HG03342 (cell line): ENCODE results near the gene ILDR1.
"Not testable (repeated sequence)": the region's sequence is repeated elsewhere in the genome, so short reads cannot be mapped to it uniquely, and the experiment has no call there.

ENCODE experiments used
- ATAC-seq: cut with Tn5 transposase; IDR thresholded peaks from one replicate; pipeline ENCODE4 v1.9.1; 2021; ENCODE audit warnings: mild to moderate bottlenecking, moderate library complexity; ENCODE audit not compliant: unreplicated experiment

ILDR1 gene

DNA sequence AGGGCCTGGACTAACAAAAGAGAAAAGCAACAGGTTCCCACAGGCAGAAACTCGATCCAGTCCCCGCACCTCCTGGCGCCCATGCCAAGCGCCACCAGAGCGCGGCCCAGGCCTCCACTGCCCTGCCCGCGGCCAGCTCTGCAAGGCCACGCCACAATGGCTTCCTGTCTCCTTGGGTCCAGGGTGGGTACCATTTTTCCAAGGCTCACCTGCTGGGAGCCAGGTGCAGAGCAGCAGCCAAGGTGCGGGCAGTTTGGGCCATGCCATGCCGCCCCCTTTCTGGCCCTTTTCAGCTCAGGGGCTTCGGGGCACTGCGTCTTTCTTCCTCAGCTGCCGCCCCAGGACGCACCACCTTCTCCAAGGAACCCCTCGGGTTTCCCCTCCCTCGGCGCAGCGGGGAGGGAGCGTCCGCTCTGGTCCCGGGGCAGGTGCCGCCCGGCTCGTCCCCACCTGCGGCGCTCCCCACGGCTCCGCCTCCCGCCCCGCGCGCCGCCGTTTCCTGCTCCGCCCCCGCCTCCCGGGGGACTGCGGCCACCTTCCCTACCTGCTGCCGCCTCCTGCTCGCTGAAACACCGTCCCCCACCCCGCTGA, at the start of gene ILDR1:
Gene ILDR1, minus strand, starts transcription at position 437 of the 591 bp plus-strand sequence. Its CDS starts 170 bp downstream, at position 267.
- ATAC-seq: no peak

- ATAC-seq: no peak
Measured at GRCh38 chr3:122067588-122068240, 45.7 kb upstream of the ILDR1 start.

DNA sequence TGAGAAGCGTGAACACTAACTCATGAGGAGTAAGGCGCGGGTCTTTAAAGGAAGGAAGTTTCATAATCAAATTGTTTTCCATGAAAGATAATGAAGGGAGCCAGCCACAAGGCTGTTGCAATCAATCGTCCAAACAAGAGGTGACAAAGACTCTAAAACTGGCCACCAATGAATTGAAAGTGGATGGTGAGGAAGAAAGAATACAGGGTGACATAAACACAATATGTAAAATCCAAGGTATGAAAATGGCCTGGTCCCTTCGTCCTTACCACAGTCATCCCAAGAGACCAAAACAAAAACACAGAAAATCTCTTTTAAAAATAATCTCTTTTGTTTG, 45.1 kb upstream of the ILDR1 start:
- peak; percentile 60 for ATAC-seq

- ATAC-seq: peak; percentile 10
Measured at GRCh38 chr3:122066331-122067213, 44.5 kb upstream of the ILDR1 start.

DNA sequence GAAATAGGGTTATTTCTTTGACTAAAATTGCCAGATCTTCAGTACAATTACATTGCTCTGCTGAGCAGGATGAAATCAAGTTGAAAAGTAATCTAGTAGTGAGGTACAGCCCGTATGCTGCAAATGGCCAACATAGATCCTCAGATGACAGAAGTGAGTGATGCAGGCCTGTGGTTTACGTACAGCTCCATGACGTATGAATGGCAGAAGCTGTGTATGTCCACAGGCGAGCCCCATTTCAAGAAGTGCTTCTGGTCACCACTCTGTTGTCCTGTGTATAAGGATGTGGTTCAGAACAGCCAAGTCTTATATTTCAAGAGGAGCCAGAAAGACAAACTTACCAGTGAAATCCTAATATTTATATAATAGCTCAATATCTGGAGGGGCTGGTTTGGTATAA, 42.3 kb upstream of the ILDR1 start:
- no peak for ATAC-seq

DNA sequence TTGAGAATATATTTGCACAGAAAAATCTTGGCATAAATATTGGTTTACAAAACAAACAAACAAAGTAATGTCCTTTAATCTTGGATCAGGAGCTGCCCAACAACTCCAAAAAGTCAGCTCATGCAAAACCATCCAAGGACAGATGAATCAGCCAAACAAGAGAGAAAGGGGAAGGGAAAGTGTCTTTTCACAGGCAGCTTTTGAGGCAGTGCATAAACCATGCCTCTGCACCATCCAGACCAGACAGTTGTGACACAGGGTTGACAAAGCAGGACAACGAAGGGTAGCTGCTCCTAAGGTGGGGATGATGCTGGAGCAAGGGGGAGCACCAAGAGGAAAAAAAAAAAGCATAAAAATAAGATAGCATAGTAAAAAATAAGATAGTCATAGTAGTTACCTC, 41.9 kb upstream of the ILDR1 start:
- no peak for ATAC-seq

DNA sequence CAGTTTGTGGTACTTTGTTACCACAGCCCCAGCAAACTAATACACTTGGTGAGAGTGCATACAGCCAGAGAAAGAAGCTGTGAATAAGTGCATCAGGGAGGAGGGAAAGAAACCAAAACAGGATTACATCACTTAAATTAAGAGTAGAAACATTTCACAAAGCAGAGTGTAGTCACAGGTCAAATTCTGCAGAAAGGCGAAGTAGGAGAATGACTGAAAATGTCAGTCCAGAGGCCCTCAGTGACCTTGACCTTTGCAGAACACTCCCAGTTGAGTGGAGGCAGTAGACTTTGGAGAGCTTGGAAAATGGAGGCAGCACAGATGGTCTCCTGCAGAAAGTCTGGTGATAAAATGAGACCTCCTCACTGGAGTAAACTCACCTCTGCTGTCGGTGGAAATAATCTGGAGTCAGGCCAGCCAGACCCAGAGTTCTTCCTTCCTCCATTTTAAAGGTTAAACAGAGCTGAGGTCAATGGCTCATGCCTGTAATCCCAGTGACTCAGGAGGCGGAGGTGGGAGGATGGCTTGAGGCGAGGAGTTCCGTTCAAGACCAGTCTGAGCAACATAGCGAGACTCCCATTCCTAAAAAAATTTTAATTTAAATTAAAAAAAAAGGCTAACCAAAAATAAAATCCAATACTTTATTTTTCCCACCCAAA, 38.1 kb upstream of the ILDR1 start:
- ATAC-seq: no peak

GRCh38 chr3:122058294-122058693, 36.2 kb upstream of the ILDR1 start:
- no peak for ATAC-seq

- ATAC-seq: no peak
Measured at GRCh38 chr3:122057671-122058070, 35.6 kb upstream of the ILDR1 start.

- ATAC-seq: peak; percentile 96
Measured at GRCh38 chr3:122055215-122055614, 33.2 kb upstream of the ILDR1 start, which contains the start of gene CD86. Gene CD86 (plus strand): TSS chr3:122055362. CDS start chr3:122055490, 128 bp downstream.

- no peak for ATAC-seq
Measured at GRCh38 chr3:122052968-122053367, 30.9 kb upstream of the ILDR1 start.

GRCh38 chr3:122047773-122048172, 25.7 kb upstream of the ILDR1 start:
- not testable (repeated sequence) for ATAC-seq

DNA sequence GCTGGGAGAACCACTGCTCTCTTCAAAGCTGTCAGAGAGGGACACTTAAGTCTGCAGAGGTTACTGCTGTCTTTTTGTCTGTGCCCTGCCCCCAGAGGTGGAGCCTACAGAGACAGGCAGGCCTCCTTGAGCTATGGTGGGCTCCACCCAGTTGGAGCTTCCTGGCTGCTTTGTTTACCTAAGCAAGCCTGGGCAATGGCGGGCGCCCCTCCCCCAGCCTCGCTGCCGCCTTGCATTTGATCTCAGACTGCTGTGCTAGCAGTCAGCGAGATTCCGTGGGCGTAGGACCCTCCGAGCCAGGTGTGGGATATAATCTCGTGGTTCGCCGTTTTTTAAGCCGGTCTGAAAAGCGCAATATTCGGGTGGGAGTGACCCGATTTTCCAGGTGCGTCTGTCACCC, 25.2 kb upstream of the ILDR1 start:
- ATAC-seq: not testable (repeated sequence)

GRCh38 chr3:122033023-122033422, 11.0 kb upstream of the ILDR1 start:
- no peak for ATAC-seq

- ATAC-seq: no peak
Measured at GRCh38 chr3:122032531-122032930, 10.5 kb upstream of the ILDR1 start.

DNA sequence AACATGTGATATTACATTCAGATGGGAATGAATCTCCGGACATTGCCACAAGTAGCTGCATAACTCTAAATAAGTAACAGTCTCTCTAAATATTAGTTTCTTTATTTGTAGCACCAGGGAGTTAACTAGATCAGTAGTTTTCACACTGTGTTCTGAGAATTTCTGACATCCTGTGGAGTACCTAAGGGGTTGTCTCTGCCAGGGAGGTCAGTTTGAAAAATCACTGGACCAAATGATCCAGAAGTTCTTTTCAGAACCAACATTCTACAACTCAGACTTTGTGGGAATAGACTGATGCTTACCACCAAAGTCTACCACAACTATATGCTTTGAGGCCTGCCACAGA, 9.0 kb upstream of the ILDR1 start:
- peak; percentile 30 for ATAC-seq

DNA sequence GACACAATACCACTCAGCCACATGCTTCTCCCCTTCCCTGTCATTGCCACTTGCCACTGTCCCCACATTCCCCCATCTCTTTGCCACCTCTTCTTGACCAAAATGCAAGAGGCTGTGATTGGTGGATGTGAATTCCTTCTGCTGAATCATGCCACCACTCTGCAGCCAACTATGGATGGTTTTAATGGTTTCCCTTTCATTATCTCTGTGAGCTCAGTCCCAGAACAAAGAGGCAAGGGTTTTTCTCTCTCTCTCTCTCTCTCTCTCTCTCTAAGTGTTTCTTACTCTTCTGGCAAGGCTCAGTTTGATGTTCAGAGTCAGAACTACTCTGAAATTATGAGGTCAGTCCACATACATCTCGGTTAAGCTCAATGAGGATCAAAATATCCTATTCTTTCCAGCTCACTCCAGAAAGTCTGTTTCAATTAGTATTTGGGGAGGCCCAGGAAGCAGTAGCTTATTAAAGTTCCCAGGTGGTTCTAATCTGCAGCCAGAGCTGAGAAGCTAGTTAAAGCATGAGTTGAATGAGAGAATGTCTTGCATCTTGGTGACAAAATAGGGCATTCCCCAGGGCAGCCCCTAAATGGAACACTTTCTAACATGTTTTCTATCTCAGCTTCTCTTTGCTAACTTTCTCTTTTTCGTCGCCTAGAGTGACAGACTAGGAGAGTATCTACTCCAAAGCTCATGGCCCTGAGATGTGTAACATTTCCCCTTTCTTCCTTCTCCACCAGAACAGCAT, 8.5 kb upstream of the ILDR1 start:
- peak; percentile 64 for ATAC-seq

DNA sequence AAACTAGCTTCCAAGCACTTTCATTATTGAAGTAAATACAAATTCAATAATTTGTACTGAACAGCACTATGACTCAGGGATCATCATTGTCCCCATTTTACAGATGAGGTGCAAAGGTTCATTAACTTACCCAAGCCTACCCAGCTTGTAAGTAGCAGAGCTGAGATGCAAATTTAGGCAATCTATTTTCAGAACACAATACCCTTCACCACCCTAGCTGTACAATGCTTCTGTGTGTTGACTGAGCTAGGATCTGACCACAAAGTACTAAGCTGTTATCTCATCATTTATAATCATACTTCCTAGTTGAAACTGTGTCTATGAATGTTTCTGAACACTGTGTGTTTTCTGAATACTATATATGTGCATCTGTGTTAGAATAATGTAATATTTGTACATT, 3.2 kb upstream of the ILDR1 start:
- peak; percentile 90 for ATAC-seq

DNA sequence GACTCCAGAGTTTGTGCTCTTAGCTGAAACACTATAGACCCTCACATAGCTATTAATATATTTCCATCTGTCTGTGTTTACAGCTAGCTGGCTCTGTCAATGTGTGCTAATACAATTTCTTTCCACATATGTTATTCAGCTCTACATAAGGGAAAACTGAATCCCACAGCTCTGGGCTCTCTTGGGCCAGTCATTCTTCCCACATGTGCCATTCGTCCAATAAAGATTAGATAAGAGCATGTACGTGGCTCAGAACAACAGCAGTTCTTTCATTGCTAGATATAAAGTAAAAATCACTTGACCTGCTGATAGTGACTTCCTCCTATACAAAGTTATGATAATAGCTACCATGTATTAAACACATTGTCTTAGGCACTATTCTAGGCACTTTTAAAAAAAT, 2.8 kb upstream of the ILDR1 start:
- no peak for ATAC-seq

DNA sequence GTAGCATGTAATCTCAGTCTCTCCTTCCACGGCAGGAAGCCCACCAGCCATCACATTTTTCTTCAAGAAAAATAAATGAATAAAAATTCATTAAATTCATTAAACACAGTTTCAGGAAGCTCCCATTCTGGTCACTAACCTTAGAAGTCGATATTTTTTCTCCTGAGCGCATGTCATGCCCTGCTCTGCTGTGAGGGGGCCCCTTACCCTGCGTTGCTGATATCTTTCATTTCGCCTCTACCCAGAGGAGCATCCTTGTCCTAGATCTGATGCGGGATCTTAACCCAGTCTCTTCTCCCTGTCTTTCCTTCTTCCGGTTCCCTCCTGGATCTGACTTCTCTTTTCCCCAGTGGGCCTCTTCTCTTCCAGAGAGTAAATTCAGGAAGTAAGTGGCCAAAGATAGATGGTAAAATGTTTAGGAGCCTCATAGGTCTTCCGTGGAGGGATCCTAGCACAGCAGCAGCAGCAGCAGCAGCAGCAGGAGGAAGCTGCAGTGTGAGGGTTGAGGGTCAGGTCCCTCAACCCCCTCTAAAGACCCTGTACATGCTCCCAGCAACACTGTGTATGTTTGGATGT, 1.4 kb upstream of the ILDR1 start:
- ATAC-seq: no peak
